SK-N-SH treated with all-trans-retinoic acid at 6 μM for 48 hours (cell line): ENCODE measurements around the gene SERP1.

Source experiments
- ATAC-seq: fragments of 200-7000 bp; cut with Tn5 transposase; 3 replicates; pipeline ENCODE4 v1.9.1; 2020; ENCODE audit warnings: mild to moderate bottlenecking, moderate library complexity
- ARNTL ChIP-seq: fragments of 450-650 bp; formaldehyde crosslinking; IDR thresholded peaks from 2 replicates; pipeline ENCODE4 v1.5.0; 2020; ENCODE audit warnings: low read depth, mild to moderate bottlenecking, moderate library complexity, borderline replicate concordance
- BACH2 ChIP-seq: fragments of 250-450 bp; sonication (Bioruptor Pico); IDR thresholded peaks from 2 replicates; pipeline ENCODE4 v1.9.0; 2021; ENCODE audit warnings: mild to moderate bottlenecking, borderline replicate concordance
- CSDC2 ChIP-seq: fragments of 250-450 bp; sonication (Bioruptor Pico); IDR thresholded peaks from 2 replicates; pipeline ENCODE4 v1.5.0; 2020; ENCODE audit warnings: mild to moderate bottlenecking, moderate library complexity
- ESRRG ChIP-seq: fragments of 250-450 bp; sonication (Bioruptor Pico); IDR thresholded peaks from 2 replicates; pipeline ENCODE4 v1.6.1; 2021; ENCODE audit warnings: mild to moderate bottlenecking
- GLIS3 ChIP-seq: fragments of 250-450 bp; sonication (Bioruptor Pico); IDR thresholded peaks from 2 replicates; pipeline ENCODE4 v1.5.0; 2020; ENCODE audit warnings: mild to moderate bottlenecking, moderate library complexity
- OSR1 ChIP-seq: fragments of 250-450 bp; sonication (Bioruptor Pico); IDR thresholded peaks from 2 replicates; pipeline ENCODE4 v1.8.0; 2022; ENCODE audit warnings: moderate library complexity, mild to moderate bottlenecking, inconsistent platforms
- PPARA ChIP-seq: fragments of 250-450 bp; sonication (Bioruptor Pico); IDR thresholded peaks from 2 replicates; pipeline ENCODE4 v1.5.0; 2020; ENCODE audit warnings: mild to moderate bottlenecking, borderline replicate concordance
- RARB ChIP-seq: fragments of 250-450 bp; sonication (Bioruptor Pico); IDR thresholded peaks from 2 replicates; pipeline ENCODE4 v1.8.0; 2021; ENCODE audit warnings: mild to moderate bottlenecking, moderate library complexity
- SNAI2 ChIP-seq: fragments of 250-450 bp; sonication (Bioruptor Pico); IDR thresholded peaks from 2 replicates; pipeline ENCODE4 v1.5.0; 2020; ENCODE audit warnings: mild to moderate bottlenecking, moderate library complexity
- TCF4 ChIP-seq: fragments of 250-450 bp; sonication (Bioruptor Pico); IDR thresholded peaks from 2 replicates; pipeline ENCODE4 v1.8.0; 2021; ENCODE audit warnings: mild to moderate bottlenecking, moderate library complexity, borderline replicate concordance
- ZFP3 ChIP-seq: fragments of 250-450 bp; sonication (Bioruptor Pico); IDR thresholded peaks from 2 replicates; pipeline ENCODE4 v1.5.0; 2020; ENCODE audit warnings: mild to moderate bottlenecking, moderate library complexity
- ZFP30 ChIP-seq: fragments of 450-650 bp; formaldehyde crosslinking; IDR thresholded peaks from 2 replicates; pipeline ENCODE4 v1.5.0; 2022; ENCODE audit warnings: mild to moderate bottlenecking, moderate library complexity
- ZNF565 ChIP-seq: fragments of 450-650 bp; formaldehyde crosslinking; conservative IDR thresholded peaks from 2 replicates; pipeline ENCODE4 v1.5.0; 2020; ENCODE audit warnings: low read depth, mild to moderate bottlenecking, moderate library complexity
- ZNF70 ChIP-seq: fragments of 450-650 bp; formaldehyde crosslinking; IDR thresholded peaks from 2 replicates; pipeline ENCODE4 v1.5.0; 2020; ENCODE audit warnings: mild to moderate bottlenecking, moderate library complexity
- ZNF8 ChIP-seq: fragments of 450-650 bp; formaldehyde crosslinking; IDR thresholded peaks from 2 replicates; pipeline ENCODE4 v1.5.0; 2020; ENCODE audit warnings: mild to moderate bottlenecking, moderate library complexity
- TF ChIP-seq, protein P1 (sequence below): fragments of 250-450 bp; sonication (Bioruptor Pico); IDR thresholded peaks from 2 replicates; pipeline ENCODE4 v1.5.1; 2021; ENCODE audit warnings: mild to moderate bottlenecking, moderate library complexity
- TF ChIP-seq, protein P2 (sequence below): fragments of 250-450 bp; sonication (Bioruptor Pico); IDR thresholded peaks from 2 replicates; pipeline ENCODE4 v1.8.0; 2021; ENCODE audit warnings: low read depth, mild to moderate bottlenecking, moderate library complexity, borderline replicate concordance
- TF ChIP-seq, protein P3 (sequence below): fragments of 250-450 bp; sonication (Bioruptor Pico); IDR thresholded peaks from 2 replicates; pipeline ENCODE4 v1.5.1; 2020; ENCODE audit warnings: low read depth, mild to moderate bottlenecking, moderate library complexity
- TF ChIP-seq, protein P4 (sequence below): fragments of 250-450 bp; sonication (Bioruptor Pico); IDR thresholded peaks from 2 replicates; pipeline ENCODE4 v1.8.0; 2020; ENCODE audit warnings: mild to moderate bottlenecking, moderate library complexity, borderline replicate concordance

Gene SERP1

DNA sequence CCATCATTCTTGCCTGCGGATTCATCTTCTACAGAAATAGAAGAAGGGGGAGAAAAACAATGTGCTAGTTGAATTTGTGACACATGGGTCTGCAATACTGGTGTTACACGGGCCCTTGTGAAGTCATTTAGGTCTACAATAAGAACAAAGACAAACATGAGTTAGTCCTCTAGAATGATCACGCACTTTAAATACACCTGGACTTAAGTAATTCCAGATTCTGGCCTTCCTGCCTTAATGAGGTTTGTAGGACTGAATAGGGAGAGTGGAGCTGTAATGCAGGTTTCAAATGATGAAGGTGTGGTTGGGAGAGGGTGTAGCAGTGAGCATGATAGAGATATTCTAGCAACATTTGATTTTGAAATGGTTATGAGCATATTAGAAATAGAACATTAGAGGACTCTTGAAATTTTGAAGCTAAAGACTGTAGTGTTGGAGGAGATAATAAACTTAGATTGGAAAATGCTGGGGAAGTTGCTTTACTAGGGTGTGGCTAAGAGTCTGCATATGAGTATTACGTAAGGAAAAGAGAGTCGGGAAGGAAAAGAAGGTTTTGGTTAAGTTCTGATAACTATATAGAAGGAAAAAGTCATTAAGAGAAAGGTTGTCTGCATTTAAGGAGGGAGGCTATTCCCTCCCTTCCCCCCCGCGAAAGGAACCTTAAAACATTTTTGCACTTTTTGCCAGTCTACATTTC is 897 bp upstream of the SERP1 start (continued):
- TF ChIP-seq, protein P1, sequence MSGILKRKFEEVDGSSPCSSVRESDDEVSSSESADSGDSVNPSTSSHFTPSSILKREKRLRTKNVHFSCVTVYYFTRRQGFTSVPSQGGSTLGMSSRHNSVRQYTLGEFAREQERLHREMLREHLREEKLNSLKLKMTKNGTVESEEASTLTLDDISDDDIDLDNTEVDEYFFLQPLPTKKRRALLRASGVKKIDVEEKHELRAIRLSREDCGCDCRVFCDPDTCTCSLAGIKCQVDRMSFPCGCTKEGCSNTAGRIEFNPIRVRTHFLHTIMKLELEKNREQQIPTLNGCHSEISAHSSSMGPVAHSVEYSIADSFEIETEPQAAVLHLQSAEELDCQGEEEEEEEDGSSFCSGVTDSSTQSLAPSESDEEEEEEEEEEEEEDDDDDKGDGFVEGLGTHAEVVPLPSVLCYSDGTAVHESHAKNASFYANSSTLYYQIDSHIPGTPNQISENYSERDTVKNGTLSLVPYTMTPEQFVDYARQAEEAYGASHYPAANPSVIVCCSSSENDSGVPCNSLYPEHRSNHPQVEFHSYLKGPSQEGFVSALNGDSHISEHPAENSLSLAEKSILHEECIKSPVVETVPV, result no peak

DNA sequence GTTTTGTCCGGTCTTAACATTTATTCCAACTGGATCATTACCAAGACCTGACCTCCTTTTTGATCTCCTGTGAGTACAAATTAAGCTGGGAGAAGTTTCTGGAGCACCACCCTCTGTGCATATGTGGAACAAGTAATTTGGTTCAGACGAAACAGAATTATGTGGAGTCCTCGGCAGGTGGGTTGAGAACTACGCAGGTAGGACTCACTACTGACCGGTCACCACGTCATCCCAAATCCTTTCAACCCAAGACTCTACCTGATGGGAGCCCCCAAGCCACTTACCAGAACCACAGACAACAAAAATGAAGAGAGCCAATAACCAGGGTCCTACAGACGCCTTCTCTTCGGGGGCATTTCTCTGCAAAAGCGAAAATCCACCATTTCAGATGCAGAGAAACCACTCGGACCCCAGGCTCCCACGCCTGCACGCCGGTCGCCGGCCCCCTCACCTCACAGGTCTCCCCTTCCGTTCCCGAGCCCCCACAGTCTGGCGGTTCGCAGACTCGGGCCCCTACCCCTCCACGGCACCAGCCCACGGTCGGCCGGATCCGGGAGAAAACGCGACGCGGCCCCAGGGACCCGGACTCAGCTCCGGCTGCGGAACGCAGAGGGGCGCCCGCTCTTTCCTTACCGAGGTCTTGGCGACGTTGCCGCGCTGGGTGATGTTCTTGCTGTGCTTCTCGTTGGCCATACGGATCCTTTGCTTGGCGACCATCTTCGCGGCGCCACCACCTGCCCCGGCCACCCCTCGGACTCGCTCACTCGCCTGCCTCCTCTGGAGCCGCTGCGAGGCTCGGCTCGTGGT is 674 bp downstream of the SERP1 start:
- TF ChIP-seq ARNTL (no peak), ZNF70 (no peak), TCF4 (no peak), ZFP30 (CRISPR knock-in tag) (no peak), ZFP3 (no peak)
- TF ChIP-seq, protein P2, sequence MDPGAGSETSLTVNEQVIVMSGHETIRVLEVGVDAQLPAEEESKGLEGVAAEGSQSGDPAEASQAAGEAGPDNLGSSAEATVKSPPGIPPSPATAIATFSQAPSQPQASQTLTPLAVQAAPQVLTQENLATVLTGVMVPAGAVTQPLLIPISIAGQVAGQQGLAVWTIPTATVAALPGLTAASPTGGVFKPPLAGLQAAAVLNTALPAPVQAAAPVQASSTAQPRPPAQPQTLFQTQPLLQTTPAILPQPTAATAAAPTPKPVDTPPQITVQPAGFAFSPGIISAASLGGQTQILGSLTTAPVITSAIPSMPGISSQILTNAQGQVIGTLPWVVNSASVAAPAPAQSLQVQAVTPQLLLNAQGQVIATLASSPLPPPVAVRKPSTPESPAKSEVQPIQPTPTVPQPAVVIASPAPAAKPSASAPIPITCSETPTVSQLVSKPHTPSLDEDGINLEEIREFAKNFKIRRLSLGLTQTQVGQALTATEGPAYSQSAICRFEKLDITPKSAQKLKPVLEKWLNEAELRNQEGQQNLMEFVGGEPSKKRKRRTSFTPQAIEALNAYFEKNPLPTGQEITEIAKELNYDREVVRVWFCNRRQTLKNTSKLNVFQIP (CRISPR knock-in tag), result no peak
- ATAC-seq, result peak; percentile 4

DNA sequence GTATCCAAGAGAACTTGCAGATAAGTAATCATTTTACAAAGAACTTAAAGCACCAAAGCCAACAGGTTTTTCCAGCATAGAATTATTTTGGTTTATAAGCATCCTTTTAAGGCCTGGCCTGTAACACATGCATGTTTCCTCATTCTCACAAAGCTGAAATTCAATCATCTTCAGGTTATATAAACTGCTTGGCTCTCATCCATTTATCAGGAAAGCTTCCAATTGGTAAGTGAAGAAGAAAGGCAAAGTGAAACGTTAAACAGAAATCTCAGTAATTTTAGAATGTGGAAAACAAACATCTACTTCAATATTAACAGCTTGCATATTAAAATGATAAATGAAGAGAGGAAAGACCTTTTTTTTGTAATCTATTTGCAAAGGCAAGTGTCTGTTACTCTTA is 1.6 kb downstream of the SERP1 start:
- ATAC-seq, result no peak
- TF ChIP-seq ZFP30 (CRISPR knock-in tag), result no peak
- no peak for TF ChIP-seq OSR1 (CRISPR knock-in tag)
- no peak for TF ChIP-seq PPARA
- TF ChIP-seq ZNF565 (CRISPR knock-in tag), result no peak

DNA sequence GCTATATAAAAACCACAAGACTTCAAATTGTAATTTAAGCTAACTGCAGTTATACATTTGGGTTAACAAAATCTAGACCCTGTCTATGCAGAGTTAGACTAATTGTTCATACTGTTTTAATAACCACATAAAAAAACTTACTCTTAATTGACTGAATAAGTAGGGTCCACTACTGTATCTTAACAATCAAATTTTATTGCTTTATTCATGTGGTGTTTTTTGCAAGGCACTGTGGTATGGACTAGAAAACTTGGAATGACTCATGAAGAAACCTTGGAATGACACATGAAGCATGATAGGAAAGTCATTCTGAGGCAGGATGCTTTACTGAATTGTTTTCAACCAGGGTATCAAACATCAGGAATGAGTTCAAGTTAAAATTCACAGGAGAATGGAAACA is 2.3 kb downstream of the SERP1 start:
- TF ChIP-seq BACH2, result no peak
- no peak for TF ChIP-seq ZFP3
- no peak for TF ChIP-seq ZNF8 (CRISPR knock-in tag)
- TF ChIP-seq, protein P3, sequence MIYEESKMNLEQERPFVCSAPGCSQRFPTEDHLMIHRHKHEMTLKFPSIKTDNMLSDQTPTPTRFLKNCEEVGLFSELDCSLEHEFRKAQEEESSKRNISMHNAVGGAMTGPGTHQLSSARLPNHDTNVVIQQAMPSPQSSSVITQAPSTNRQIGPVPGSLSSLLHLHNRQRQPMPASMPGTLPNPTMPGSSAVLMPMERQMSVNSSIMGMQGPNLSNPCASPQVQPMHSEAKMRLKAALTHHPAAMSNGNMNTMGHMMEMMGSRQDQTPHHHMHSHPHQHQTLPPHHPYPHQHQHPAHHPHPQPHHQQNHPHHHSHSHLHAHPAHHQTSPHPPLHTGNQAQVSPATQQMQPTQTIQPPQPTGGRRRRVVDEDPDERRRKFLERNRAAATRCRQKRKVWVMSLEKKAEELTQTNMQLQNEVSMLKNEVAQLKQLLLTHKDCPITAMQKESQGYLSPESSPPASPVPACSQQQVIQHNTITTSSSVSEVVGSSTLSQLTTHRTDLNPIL (CRISPR knock-in tag), result no peak
- TF ChIP-seq ZNF70, result no peak
- no peak for TF ChIP-seq ESRRG (CRISPR knock-in tag)
- TF ChIP-seq, protein P1, result no peak
- TF ChIP-seq, all 23 proteins: peak for 0
- no peak for ATAC-seq

DNA sequence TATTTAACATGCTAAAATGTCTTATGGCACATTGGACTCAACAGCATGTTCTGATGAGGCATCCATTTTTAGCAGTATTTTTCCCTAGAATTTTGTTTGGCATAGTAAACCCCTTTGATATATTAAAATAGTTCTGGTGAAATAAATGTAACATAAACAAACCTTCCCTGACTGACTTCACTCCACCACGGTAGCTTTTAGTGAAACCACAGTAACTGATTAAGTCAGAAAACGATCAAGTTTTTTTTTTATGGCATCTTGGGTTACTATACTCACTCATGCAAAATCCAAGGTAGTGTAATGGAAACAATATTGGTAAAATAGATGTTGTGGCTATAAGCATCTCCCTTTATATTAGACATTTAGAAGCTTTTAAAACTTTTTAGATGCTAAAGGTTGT is 2.8 kb downstream of the SERP1 start:
- TF ChIP-seq, protein P1, result no peak
- TF ChIP-seq ZFP30 (CRISPR knock-in tag), result no peak
- TF ChIP-seq ARNTL, result no peak
- TF ChIP-seq, protein P4, sequence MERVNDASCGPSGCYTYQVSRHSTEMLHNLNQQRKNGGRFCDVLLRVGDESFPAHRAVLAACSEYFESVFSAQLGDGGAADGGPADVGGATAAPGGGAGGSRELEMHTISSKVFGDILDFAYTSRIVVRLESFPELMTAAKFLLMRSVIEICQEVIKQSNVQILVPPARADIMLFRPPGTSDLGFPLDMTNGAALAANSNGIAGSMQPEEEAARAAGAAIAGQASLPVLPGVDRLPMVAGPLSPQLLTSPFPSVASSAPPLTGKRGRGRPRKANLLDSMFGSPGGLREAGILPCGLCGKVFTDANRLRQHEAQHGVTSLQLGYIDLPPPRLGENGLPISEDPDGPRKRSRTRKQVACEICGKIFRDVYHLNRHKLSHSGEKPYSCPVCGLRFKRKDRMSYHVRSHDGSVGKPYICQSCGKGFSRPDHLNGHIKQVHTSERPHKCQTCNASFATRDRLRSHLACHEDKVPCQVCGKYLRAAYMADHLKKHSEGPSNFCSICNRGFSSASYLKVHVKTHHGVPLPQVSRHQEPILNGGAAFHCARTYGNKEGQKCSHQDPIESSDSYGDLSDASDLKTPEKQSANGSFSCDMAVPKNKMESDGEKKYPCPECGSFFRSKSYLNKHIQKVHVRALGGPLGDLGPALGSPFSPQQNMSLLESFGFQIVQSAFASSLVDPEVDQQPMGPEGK (CRISPR knock-in tag), result no peak
- TF ChIP-seq SNAI2, result no peak
- no peak for TF ChIP-seq CSDC2 (CRISPR knock-in tag)
- no peak for TF ChIP-seq ZFP3
- TF ChIP-seq BACH2, result no peak
- TF ChIP-seq ZNF565 (CRISPR knock-in tag), result no peak
- no peak for TF ChIP-seq ESRRG (CRISPR knock-in tag)
- TF ChIP-seq GLIS3 (CRISPR knock-in tag), result no peak
- no peak for TF ChIP-seq PPARA
- TF ChIP-seq RARB, result no peak
- ATAC-seq, result no peak
